ENCODE data around the gene ADM.
A peak's percentile ranks its signal among the peaks of the same experiment; 100 is the strongest.

The ADM gene

DNA sequence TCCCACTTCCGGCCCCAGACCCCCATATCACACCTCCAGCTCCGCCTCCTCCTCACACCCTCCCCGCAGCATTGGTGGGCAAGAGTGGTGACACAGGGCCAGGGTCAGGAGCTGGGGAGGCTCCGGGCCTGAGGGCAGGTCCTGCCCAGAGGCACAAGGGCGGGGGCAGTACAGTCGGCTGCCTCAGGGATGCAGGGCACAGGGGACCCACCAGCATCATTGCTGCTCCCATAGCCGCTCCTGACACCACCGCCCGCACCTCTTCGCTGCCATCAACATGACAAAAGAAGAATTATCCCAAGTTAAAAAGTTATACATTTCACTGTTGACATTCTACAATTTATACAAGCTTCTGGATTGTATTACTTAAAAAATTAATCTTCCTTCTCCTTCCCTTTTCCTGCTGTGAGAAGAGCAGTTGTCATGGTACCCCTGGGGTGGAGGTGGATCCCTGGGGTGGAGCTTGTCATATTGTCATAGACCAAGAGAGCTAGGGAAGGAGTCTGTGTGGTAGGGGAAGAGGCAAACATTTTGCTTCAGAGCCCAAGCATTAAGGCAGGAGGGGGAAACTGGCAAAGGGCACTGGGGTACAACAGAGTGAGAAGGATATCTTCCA, 15.0 kb upstream of the ADM start:
- no peak for DNase-seq (ENCODE audit: low spot score)

DNA sequence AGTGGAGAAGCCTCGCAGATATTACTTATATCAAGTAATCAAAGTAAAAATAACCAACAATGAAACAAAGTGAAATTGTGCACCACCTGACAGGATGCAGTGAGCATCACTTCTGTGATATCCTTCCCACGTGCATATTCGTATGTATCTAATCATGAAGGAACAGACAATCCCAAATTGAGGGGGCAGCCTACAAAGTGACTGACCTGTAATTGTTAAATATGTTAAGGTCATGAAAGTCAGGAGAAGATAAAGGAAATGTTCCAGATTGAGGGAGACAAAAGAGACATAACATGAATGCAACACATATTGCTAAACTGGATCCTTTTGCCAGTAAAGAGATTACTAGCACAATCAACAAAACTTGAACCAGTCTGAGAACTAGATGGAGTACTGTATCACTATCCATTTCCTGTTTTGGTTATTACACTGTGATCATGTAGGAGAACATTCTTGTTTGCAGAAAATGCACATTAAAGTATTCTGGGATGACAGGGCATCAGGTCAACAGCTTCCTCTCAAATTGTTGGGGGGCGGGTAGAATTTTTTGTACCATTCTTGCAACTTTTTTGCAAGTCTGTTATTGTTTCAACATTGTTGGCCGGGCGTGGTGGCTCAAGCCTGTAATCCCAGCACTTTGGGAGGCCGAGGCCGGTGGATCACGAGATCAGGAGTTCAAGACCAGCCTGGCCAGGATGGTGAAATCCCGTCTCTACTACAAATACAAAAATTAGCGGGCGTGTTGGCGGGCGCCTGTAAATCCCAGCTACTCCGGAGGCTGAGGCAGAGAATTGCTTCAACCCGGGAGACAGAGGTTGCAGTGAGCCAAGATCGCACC, 12.9 kb upstream of the ADM start:
- no peak for DNase-seq (ENCODE audit: low spot score)

DNA sequence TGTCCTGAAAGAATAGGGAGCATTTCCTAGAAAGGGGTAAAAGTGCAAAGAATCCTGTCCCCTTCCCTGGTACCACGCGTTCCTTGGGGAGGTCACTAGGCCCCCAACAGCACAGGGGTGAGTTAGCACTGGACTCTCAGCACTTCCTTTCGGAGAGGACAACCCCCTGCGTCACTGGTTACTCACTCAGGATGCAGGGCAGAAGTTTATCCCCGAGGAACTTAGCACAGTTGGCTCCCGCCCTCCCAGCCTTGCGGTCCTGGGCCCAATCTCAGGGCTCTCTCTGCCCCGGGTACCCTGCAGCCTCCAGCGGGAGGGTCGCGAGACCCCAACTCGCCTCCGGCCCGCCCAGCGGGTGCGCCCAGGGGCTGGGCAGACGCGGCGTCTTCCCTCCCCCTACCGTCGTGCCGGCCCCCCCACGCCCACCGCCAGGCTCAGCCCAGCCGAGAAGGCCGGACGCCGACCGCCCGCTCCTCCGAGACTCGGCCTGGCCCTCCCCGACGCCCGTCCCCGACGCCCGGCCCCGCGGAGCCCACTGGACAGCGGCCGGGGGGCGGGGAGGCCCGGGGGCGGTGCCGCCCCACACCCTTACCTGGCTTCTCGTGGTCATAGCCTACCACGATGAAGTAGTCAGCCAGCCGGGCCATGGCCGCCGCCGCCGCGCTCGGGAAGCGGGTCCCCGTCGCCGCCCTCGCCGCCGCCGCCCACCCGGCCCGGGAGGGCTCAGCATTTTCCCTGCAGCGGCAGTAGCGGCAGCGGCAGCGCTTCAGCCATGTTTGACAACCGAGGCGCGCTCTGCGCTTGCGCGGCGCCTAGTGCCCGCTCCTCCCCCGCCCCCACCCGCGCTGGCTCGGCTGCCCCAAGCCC, 11.2 kb upstream of the ADM start, which contains the start of gene SBF2:
SBF2 (minus strand) TSS at position 797 of the 867 bp plus-strand sequence; CDS start at position 647, 150 bp downstream.
- peak; percentile 39 for DNase-seq (ENCODE audit: low spot score)

DNA sequence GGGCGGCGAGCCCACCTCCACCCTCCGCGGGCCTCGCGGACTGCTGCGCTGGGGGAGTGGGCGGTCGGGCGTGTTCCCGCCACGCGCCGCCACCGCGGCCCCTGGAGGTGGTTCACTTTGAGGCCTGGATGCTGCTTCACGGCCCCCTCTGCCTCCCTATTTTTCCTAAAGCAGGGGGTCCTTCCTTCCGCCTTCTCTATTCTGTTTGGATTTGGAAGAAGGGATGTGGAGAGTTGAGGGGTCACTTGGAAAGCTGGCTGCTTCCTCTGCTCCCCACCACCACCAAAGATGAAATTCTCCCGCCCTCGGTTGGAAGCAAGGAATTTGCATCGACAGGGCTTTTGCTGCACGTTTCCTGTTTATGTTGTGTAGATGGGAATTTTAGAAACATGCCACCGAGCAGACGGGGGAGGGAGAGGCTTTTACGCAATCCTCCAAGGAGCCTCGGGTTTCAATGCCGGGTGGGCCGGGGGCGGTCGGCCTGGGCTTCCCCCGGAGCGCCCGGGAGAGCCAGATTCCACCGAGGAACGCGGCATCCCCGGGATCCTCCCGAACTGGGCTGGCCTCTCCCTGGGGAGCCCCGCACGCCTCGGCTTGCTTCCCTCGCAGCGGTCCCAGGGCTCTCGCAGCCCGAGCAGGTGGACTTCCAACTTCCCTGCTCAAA, 10.5 kb upstream of the ADM start:
- DNase-seq (ENCODE audit: low spot score): no peak

DNA sequence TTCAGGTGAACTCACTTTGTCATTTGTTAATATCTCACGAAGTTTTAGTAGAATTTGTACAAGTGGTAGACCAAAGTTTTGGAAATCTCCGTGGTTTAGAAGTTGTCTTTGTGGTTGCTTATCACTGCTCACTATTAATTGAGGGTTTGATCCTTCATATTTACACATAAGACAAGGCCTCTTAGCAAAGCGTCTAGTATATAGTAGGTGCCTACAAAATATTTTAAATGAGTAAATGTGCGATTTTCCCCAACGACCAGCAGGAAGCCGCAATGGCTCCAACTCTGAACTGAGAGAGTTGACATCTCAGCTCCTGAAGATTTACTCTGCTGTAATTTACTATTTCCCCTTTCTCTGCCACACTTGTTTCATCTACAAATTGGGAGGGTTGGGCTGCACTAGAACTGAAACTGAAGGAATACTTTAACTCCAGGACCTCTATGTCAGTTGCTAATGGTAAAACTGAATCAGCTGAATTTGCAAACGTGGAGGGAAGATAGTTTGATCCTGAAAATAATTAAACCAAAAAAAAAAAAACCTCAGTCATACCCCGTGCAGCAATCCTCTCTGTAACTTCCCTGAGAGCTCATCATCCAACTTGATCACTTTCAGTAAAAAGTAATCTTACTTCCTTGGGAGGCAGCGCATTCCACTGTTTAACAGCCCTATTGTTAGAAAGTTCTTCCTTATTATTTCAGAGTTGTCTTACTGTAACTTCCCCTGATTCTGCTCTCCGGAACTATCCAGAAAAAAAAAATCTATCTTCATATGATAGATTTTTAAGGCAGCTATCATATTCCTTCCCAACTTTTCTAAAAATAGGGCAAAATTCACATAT, 9.6 kb upstream of the ADM start:
- no peak for DNase-seq (ENCODE audit: low spot score)

DNA sequence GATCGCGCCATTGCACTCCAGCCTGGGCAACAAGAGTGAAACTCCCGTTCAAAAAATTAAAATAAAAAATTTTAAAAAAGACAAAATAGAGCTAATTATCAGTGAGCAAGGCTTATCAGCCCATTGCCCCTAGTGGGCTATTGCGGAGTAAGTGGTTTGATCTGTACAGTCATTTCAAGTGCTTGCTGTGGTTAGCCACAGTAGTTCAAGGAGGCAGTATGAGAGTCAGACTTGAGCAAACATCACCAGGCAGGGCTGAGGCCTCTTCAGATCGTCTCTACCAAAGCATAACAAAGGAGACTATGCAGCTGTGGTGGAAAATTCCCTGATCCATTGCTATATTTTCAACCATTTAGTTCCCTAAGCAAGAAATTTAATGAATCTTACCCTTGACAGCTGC, 6.5 kb upstream of the ADM start:
- no peak for DNase-seq (ENCODE audit: low spot score)

DNA sequence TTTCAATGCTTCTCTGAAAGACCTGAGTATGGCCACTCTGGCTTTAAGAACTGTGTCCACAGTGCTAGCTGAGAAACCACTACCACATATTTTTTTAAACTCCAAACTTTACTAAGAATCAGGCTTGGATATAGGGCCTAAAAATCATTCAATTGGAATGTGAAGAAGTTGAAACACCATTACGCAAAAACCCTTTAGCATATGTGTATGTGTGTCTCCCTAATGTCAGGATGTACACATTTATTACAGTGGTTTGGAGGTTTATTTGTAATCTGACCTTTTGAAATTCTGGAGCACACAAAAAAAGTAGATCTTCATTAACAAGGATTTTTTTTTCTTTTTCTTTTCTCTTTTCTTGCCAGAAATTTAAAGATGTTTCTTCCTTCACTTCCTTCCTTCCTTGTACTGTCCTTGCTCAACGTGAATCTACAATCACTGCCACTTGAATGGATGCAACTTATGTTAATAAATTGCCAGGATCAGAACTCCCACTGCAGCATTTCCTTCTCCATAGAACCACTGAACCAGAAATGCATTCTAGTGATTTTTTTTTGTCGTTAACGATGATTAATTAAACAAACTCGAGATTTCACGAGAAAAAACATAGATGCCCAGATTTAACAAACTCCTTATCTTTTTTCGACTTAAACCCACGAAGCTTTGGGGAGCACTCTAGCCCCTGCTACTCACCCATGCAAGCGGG, 3.1 kb upstream of the ADM start:
- no peak for DNase-seq (ENCODE audit: low spot score)

DNA sequence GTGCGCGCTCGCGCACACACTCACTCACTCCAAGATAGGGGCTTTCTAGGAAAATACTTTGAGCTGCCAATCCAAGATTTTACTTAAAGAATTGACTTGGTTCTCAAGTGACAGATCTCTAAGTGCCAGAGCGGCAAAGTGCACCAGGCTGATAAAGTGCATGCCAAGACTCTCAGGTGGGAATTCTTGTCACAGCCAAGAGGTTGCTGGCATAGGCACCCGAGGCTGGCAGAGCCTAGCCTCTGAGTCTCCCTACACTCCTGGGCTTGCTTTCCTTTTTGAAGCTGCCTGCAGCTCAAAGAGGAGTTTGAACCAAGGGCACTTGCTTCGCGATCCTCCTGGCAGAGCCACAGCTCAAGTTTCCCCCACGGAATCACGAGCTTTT, 2.5 kb upstream of the ADM start:
- DNase-seq (ENCODE audit: low spot score): peak; percentile 47

DNA sequence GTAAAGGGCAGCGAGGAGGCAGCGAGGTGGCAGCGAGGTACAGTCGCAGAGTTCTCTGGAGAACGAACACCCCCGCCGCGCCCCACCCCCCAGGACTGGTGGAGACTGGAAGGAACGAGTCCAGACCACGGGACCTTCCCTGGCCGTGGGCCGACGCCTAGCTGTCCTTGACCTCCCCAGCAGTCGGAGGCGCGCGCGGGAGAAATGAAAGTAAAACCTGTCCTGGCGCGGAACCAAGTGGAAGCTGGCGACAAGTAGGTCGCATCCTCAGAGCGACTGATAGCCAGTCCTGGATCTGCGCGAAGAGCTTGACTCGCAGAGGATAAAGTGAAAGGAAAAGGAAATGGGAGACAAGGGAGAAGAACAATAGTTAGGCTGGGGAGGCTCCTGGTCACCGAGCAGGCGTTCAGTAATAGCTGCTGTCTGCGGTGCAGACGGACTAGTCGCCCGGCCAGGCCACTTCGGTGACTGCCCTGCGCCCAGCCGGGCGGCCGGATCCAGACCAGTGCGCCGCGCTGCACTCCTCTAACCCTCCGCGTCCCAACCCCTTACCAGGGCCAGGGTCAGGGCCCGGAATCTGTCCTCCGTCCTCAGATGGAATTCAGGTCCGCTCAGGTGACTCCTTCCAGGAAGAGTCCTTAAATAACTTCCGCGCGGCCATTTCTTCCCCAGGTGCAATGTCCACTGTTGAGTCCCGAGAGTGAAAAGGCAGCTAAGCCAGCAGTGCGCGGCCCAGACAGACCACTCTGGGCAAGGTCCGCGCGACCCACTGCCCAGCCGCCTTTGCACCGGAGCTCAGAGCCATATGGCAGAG, 1.9 kb upstream of the ADM start:
- peak; percentile 58 for DNase-seq (ENCODE audit: low spot score)

DNA sequence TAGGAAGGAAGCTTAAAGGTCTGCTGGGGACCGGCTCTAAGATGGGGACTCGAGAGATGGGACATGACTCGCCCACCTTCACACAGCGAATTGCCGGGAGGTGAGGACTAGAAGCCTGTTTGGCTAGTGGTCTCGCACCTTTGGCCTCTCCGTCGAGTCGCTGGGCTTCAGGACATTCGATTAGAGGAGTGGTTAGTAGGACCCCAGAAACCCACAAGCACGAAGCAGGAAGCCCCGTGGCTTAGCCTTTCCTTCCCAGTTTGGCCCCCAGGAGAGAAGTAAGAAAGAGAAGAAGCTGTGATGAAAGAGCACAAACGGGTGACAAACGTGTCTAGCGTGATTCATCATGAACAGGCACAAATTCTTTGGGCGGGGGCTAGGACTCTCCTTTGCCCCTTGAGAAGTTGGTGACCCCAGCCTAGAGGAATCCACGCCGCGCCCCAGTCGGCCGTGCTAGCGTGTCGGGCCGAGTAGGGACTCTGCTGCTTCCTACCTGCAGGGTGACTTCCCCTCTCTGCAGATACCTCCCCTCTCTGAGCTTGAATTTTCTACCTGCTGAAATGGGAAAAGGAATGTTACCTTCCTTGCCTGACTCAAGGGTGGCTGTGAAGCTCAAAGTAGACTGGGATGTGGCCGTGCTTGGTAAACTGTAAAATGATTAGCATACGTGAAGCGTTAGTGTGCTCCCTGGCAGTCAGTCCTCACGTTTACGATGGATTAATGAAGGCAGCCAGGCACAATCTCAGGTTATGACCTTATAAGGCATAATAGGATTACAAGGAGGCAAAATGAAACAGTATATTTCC, 1.1 kb upstream of the ADM start:
- DNase-seq (ENCODE audit: low spot score): no peak

DNA sequence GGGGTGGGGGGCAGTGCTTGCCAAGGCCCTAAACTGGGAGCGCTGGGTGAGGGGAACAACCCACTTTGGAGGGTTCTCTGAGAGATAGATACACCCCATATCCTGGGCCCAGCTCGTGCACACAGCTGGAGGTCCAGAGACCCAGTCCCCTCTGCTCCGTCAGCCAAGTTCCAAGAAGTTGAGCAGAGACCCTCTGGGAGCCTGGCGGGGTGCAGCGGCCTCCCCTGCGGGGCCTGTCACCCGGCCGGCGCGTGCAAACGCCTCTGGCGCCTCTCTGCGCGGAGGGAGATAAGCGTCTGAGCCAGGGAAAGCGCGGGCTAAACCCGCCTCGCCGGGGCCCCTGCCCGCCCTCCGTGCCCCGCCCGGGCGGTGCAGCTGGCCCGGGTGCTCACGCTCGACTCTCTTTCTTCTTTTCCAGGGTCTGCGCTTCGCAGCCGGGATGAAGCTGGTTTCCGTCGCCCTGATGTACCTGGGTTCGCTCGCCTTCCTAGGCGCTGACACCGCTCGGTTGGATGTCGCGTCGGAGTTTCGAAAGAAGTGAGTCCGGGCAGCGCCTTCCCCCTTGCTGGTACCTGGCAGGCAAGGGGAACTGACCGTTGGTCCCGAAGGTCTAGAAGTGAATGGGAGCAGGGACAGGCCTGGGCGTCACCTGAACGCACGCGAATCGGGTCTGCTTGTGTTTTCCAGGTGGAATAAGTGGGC, 540 bp downstream of the ADM start:
- DNase-seq (ENCODE audit: low spot score): peak; percentile 64

DNA sequence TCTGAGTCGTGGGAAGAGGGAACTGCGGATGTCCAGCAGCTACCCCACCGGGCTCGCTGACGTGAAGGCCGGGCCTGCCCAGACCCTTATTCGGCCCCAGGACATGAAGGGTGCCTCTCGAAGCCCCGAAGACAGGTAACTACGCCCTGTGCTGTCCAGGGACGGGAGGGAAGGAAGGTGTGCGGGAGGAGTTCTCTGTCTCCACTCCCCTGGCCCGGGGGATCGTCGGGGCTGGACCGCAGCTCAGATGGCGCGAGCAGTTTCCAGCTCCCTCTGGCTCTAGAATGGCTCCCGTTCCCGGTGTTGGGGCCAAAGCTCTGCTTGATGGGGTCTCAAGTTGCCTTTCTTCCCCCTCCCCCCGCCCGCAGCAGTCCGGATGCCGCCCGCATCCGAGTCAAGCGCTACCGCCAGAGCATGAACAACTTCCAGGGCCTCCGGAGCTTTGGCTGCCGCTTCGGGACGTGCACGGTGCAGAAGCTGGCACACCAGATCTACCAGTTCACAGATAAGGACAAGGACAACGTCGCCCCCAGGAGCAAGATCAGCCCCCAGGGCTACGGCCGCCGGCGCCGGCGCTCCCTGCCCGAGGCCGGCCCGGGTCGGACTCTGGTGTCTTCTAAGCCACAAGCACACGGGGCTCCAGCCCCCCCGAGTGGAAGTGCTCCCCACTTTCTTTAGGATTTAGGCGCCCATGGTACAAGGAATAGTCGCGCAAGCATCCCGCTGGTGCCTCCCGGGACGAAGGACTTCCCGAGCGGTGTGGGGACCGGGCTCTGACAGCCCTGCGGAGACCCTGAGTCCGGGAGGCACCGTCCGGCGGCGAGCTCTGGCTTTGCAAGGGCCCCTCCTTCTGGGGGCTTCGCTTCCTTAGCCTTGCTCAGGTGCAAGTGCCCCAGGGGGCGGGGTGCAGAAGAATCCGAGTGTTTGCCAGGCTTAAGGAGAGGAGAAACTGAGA, 1.4 kb downstream of the ADM start:
- no peak for DNase-seq (ENCODE audit: low spot score)

DNA sequence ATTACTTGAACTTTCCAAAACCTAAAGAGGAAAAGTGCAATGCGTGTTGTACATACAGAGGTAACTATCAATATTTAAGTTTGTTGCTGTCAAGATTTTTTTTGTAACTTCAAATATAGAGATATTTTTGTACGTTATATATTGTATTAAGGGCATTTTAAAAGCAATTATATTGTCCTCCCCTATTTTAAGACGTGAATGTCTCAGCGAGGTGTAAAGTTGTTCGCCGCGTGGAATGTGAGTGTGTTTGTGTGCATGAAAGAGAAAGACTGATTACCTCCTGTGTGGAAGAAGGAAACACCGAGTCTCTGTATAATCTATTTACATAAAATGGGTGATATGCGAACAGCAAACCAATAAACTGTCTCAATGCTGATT, 2.1 kb downstream of the ADM start:
- DNase-seq (ENCODE audit: low spot score): peak; percentile 37

DNA sequence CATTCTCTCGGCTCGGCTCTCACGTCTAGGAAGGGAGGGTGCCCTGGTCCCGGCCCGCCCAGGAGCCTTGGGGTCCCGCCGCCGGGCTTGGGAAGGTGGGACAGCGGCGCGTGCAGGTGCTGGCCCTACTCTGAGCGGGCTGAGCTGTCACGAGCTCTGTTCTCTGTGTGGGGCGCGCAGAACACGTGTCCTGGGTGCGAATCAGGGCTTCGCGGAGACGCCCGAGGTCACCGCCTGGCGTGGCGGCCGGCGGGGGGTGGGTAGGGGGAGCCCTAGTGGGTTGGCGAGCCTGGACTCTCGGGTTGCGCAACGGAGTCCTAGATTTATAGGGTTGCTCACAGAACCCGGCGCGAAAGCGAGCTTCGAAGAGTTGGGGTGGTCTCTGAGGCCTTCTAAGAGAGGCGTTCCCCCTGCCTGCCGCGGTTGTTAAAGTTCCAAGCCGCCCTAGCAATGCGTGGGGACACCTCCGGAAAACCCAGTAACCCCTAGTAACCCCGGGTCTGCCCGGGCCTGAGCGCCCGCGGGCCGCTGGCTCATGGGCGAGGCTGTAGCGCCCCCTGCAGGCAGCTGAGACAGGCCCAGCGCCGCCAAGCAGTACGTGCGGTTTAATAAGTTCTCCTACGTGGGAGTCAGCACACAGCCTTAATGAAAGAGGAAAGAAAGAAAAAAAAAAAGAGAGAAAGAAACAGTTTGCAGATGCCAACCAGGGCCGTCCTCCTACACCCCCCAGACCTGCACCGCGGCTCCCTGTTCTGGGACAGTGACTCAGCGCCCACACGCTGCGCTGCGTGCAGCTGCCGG, 2.7 kb downstream of the ADM start:
- DNase-seq (ENCODE audit: low spot score): peak; percentile 77

DNA sequence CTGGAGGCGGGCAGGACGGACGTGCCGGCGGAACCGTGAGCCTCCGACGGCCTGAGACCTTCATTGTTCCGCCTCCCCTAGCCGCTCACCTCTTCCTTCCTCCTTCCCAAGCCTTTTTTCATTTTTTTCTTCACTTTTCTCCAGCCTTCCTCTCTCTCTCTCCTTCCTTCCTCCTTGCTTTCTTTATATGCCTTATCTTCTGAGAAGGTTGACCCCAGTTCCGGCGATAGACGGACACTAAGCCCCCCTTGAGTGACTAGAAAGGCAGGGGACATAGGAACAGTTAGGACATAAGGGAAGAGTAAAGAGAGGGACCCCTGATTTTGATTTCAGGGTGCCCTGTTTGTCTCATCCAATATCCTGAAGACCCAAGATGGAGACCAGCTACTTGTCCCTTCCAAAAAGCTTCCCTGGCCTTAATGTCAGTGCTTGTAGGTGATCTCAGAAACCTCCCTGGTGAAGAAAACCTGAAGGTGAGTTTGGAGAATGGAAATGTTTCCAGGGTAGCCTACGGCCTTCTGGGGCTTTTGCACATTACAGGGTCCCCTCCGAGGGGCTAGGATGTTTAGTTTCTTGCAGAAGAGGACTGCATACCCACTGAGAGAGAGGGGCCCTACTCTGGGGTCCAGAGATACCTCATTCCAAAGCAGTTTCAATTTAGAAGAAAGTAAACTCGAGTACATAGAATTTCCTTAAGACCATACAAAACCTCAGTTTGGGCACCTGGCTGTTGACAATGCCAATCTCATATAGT, 3.5 kb downstream of the ADM start:
- no peak for DNase-seq (ENCODE audit: low spot score)

Data from hematopoietic multipotent progenitor cell treated with erythropoietin and hydrocortisone succinate and interleukin-3 and kit ligand, for 15 days (in vitro differentiated cells).